ENCODE results near the gene LNX1.

DNA sequence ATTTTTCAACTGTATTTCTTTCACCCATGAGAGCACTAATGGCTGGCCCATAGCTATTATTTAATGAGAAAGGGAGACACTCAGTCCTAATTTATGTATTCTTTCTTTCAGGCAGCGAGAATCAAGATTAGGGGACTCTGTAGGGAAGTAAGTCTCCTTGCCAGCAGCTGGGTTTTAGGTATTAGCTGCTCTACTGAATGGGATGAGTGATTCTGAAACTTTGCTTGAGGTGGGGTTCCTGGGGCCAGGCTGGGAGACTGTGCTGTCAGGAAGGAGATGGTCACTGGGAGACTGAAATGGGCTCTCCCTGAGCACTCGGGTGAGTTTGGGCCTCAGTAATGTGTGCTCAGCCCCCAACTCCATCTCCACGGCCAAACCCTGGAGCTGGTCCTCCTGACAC lies 78.7 kb downstream of the LNX1 start:
- TF ChIP-seq RAD21 (IDR thresholded peaks at IDR 0.05 in 1 of 2, conservative IDR thresholded peaks at IDR 0.05 in 1 of 2; ENCODE audit: low read depth in 2 of 2, low read length in 2 of 2), result no peak
- TF ChIP-seq SIX5 (IDR thresholded peaks at IDR 0.05; ENCODE audit: low read depth, low read length), result no peak
- no peak for TF ChIP-seq POLR2A (IDR thresholded peaks at IDR 0.05; ENCODE audit: control extremely low read depth in 1 of 2, low read depth in 2 of 2, low read length in 2 of 2)
- TF ChIP-seq CREB1 (IDR thresholded peaks at IDR 0.05), result no peak
- TF ChIP-seq, protein P1, sequence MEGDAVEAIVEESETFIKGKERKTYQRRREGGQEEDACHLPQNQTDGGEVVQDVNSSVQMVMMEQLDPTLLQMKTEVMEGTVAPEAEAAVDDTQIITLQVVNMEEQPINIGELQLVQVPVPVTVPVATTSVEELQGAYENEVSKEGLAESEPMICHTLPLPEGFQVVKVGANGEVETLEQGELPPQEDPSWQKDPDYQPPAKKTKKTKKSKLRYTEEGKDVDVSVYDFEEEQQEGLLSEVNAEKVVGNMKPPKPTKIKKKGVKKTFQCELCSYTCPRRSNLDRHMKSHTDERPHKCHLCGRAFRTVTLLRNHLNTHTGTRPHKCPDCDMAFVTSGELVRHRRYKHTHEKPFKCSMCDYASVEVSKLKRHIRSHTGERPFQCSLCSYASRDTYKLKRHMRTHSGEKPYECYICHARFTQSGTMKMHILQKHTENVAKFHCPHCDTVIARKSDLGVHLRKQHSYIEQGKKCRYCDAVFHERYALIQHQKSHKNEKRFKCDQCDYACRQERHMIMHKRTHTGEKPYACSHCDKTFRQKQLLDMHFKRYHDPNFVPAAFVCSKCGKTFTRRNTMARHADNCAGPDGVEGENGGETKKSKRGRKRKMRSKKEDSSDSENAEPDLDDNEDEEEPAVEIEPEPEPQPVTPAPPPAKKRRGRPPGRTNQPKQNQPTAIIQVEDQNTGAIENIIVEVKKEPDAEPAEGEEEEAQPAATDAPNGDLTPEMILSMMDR (IDR thresholded peaks at IDR 0.05; ENCODE audit: control extremely low read depth in 1 of 3, insufficient read depth in 1 of 3, low read depth in 1 of 3, low read length in 3 of 3), result no peak
- TF ChIP-seq HDAC2 (IDR thresholded peaks at IDR 0.05; ENCODE audit: borderline replicate concordance in 1 of 2, low read depth in 2 of 2, low read length in 2 of 2), result no peak
- TF ChIP-seq POU5F1 (IDR thresholded peaks at IDR 0.05; ENCODE audit: low read depth, low read length), result no peak
- no peak for TF ChIP-seq YY1 (IDR thresholded peaks at IDR 0.05; ENCODE audit: low read depth, low read length)
- no peak for TF ChIP-seq EZH2 (IDR thresholded peaks at IDR 0.05; ENCODE audit: low read depth, low read length, severe bottlenecking)
- TF ChIP-seq JUN (IDR thresholded peaks at IDR 0.05; ENCODE audit: low read depth, low read length), result no peak
- no peak for TF ChIP-seq POLR2AphosphoS5 (IDR thresholded peaks at IDR 0.05; ENCODE audit: low read depth, low read length)
- TF ChIP-seq, protein P2, sequence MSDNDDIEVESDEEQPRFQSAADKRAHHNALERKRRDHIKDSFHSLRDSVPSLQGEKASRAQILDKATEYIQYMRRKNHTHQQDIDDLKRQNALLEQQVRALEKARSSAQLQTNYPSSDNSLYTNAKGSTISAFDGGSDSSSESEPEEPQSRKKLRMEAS (IDR thresholded peaks at IDR 0.05), result no peak

Measured in H1 (cell line).